Breast epithelium (tissue), 3 donors: ENCODE measurements around the gene SLC52A1.

Experiments
- CTCF ChIP-seq, 3 donors: fragments of 450-650 bp; IDR thresholded peaks; one replicate each; pipeline ENCODE4 v1.5.1; 2016 to 2017; ENCODE audit warnings: antibody characterized with exemption in 3 of 3, mild to moderate bottlenecking in 3 of 3, moderate library complexity in 3 of 3
- POLR2A ChIP-seq: fragments of 450-650 bp; IDR thresholded peaks from one replicate; pipeline ENCODE4 v1.6.1; 2016; ENCODE audit warnings: antibody characterized with exemption, mild to moderate bottlenecking, moderate library complexity

- TF ChIP-seq POLR2A: no peak
- no peak for TF ChIP-seq CTCF (IDR thresholded peaks at IDR 0.05)
Measured at GRCh38 chr17:5045496-5045895, 10.3 kb upstream of the SLC52A1 start.
